NCI-H1105 (cell line): ENCODE results near the gene RGS9.
"Not testable (repeated sequence)": the region's sequence is repeated elsewhere in the genome, so short reads cannot be mapped to it uniquely, and the experiment has no call there.

ENCODE experiments used
- DNase-seq: peaks from one replicate; lab custom pipeline; 2025; lab: John Stamatoyannopoulos, UW

The RGS9 gene

DNA sequence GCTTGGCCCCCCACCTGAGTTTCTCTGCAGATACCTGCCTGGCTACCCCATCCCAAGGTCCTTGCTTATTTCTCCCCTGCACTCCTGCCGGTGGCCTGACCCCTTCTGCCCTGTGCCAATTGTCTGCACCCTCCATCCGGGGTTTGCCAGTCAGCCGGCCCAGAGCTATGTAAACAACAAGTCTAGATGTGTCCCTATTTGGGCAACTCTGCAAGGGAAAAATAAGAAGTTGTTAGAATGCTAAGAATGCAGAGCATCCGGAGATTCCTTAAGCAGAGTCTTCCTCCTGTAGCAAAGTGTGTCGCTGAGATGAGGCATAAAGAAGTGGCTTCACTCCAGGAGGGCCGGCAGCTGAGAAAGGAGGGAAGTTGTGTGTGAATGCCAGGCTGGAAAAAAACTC, 46.6 kb downstream of the RGS9 start:
- no peak for DNase-seq

DNA sequence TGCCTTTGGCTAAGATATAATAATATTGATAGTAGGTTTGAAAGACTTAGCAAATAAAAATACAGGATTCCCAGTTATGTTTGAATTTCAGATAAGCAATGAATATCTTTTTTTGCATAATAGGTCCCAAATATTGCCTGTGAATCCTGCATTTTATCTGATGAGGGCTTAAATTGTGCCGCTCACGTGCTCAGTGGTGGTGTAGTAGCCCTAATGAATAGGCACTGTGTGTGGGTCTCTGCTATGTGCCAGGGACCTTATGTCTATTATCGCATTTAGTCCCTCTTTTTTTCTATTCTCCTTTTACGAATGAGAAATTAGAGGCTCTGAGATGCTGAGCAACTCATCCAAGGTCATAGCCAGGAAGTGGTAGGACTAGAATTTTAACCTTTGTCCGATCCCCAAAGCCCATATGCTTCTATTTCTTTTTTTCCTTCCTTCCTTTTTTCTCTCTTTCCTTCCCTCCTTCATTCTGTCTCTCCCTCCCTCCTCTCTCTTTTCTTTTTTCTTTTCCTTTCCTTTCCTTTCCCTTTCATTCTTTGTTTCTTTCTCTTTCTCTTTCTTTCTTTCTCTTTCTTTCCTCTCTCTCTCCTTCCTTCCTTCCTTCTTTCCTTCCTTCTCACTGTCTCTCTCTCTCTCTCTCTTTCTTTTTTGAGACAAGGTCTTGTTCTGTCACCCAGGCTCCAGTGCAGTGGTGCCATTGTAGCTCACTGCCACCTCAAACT, 47.2 kb downstream of the RGS9 start:
- DNase-seq: no peak

DNA sequence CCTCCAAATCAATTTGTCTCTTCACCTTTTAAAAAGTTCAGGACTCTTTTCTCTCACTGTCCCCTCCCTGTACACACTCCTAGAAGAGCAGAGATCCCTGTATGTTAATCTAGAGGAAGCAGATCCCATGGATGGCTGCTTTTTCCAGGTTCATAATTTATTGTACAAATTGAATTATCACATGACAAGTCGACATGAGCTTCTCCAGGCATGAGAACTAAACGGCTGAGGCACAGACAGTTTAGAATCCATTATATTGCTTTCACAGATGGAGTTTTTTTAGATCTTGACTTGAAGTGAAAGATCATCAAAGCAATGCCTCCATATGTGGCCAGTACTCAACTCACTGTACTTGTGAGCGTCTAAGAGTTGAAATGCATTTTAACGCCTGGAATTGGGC, 47.9 kb downstream of the RGS9 start:
- DNase-seq: no peak

DNA sequence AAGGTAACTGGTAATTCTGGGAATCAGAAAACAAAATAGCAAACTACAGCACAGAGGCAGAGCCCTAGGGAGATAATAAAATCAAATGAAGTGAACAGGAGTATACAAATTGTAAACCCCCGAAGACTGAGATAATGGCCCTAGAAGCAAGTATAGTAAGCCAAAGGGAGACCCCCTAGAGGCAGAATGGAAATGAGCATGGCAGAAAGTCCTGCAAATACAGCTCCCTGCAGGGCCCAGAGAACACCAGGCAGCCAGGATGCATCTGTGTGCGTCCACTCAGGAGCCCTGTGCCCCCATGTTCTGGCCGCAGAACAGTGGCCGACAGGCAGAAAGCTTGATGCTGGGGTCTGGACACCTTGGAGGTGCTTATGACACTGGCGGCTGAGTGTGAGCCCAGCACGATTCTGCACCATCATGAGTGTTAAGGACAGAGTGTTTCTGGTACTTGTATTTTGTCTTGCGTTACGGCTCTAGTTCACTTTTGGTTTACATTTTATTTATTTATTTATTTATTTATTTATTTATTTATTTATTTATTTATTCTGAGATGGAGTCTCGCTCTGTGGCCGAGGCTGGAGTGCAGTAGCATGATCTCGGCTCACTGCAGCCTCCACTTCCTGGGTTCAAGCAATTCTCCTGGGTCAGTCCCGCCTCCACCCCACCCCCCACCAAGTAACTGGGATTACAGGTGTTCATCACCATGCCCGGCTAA, 48.7 kb downstream of the RGS9 start:
- no peak for DNase-seq

DNA sequence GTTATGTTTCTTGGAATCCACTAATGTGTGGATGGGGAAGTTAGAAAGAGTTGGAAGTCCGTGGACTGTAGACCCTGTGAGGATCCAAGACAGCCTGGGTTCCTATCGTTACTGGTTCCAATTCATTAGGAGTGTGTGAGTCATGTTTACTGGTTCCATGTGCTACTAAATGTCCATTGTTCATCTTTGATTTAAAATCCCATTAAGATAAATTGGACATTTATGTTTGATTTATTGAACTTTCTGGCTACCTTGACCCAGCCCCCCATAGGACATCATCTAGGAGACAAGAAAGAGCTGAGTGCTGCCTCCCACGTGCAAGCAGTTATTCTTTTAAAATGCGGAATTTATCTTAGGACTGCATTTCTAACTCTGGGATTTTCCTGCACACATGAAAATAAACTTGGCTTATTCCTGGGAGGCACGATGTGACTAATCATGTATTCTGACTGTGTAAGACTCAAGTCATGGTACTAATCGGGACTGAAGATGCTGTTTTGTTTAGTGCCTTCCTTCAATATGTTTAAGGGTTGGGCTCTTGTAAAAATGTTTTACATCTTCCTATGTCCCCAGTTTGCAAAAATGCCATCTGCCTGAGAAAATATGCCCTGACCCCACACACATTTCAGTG, 53.4 kb downstream of the RGS9 start:
- no peak for DNase-seq

DNA sequence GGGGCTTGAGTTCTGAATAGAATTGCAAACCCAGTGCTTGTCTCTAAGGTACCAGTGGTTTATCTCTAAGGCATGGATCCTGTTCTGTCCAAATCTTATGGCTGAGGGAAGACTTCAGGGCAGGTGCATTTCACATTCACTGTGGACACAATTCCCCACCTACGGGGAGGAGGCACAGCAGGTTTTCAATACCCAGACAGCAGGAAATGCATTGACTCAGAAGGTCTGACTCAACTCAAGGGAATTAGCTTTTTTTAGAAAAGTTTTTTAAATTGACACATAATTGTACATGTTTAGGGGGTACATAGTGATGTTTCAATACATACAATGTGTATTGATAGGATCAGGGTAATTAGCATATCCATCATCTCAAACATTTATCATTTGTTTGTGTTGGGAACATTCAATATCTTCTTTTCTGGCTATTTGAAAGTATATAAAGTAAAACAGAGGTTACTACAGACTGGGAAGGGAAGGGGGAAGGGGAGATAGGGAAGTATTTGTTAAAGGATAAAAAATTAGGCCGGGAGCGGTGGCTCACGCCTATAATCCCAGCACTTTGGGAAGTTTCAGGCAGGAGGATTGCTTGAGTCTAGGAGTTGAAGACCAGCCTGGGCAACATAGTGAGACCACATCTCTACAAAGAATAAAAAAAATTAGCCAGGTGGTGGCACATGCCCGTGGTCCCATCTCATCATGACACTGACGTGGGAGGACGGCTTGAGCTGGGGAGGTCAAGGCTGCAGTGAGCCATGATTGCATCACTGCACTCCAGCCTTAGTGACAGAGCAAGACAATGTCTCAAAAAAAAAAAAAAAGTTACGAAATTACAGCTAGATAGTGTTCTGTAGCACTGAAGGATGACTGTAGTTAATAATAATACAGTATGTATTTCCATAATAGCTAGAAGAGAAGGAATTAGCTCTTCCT, 54.9 kb downstream of the RGS9 start:
- DNase-seq: no peak

DNA sequence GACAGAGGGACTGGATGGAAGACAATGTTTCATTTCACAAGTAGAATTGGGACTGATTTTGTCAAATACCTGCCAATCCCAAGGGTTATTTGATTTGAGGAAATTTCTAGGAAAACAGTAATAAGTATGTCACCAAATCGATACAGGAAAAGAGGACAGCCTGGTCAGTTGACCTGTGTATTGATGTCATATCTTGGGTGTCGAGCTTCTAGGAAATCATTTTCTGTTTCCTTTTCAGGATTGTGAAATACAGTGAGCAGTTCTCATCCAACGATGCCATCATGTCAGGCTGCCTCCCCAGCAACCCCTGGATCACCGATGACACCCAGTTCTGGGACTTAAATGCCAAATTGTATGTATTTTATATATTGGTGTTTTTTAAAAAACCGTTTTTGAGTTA, 56.1 kb downstream of the RGS9 start:
- DNase-seq: no peak

DNA sequence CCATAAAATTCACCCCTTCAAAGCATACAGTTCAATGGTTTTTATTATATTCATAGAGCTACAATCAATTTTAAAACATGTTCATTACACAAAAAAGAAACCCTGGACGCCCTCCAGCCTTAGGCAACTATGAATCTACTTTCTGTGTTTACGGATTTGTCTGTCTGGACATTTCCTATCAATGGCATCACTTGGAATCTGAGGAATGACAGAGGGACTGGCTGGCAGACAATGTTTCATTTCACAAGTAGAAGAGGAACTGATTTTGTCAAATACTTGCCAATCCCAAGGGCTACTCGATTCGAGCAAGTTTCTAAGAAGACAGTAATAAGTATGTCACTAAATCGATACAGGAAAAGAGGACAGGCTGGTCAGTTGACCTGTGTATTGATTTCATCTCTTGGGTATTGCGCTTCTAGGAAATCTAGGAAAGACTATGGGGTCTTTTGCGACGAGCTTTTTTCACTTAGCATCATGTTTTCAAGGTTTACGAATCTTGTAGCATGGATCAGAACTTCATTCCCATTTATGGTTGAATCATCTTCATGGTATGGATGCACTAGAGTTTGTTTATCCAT, 56.6 kb downstream of the RGS9 start:
- DNase-seq: no peak

DNA sequence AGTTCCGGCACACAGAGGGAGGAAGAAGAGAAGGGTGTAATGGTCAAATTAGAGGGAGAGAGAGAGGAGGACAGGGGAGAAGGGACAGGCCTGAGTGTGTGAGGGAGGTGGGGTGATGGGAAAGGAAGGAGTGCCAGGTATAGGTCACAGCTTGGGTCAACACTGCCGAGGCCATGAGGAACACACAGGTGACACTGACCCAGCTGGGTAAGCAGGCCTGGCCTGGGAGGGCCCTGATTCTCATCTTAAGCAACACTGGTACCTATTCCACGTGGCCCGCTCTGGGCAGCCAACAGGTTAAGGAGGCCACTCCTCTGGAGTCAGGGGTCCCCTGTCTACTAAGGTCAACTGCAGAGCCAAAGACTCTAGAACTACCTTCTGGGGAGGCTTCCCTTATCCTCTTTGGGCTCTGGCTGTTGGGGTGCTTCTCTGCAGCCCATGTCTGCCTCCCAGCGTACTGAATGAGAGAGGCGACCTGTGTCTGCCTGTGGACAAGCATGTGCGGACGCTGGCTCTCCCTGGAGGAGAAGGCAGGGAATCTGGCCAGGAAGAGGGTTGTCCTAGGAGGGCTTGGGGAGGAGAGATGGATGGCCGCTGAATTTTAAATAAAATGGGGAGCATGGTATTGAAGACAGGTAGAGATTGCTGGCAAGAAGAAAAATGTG, 57.6 kb downstream of the RGS9 start:
- DNase-seq: no peak

DNA sequence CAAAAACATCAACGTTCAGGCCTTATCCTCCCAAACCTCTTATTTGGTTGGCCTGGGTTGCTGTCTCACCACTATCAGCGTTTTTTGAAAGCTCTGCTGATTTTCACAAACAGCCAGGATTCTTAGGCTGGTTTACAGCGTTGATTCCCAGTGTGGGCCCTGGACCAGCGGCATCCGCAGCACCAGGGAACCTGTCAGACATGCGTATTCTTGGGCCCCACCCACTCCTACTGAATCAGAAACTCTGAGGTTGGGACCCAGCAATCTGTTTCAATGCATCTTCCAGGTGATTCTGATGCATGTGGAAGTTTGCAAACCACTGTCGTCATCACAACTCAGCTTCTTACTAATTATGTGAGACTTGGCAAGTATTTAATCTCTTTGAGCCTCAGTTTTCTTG, 58.5 kb downstream of the RGS9 start:
- no peak for DNase-seq

DNA sequence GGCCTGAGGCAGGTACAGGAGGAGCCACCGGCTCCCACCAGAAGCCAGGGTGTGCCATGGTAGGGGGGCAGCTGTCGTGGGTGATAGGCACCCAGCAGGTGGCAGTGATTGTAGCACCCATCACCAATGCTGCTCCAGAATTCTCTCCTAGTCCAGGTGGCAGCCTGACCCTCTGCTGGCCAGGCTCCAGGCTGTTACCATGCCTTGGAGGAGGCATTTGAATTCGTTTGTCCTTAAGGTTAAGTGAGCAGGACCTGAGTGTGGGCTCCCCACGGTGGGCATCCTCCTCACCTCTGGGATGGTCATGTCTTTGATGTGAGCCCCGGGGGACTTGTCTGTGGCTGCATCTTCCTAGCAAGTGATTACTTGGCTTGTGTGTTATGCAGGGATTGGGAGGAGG, 59.4 kb downstream of the RGS9 start:
- no peak for DNase-seq

DNA sequence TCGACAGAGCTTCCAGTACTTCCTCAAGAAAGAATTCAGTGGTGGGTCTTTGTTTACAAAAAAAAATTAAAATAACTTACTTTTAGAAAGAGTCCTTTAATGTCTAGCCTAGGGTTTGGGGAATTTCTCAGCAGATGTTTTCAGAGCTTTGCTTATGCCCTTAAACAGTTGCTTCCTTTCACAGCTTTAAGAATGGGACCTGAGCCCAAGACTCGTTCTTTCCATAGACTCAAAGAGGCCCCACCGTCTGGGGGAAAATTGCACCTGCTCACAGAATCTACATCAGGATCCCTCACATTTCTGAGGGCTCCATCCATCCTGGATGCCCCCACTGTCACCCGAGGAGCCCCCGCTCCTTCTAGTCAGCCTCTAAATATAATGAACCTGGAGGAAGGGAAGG, 60.0 kb downstream of the RGS9 start:
- DNase-seq: no peak

DNA sequence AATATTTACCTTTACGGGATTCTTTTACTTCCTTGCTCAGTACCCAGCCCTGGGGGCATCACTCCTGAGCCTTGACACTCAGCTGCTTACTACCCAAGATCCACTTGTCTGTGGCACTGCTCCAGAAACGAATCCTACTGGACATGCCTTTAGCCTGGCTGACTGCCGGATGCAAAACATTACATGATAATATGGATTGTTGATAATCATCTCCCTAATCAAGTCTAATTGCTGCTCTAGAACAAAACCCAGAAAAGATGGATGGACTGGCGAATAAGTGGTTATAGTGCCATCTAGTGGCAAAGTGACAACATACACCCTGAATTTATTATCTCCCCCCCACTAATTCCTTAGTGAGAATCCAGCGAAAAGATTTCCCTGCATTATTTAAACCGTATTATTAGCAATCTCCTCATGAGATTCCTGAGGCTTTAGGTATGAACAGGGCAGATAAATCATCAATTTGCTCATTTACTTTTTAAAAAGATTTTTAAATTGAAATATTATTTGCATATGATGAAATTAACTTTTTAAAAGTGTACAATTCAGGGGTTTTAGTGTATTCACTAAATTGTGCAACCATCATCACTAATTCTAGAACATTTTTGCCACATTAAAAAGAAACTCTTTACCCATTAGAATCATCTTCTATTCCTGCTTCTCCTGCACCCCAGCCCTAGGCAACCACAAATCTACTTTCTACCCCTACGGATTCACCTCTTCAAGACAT, 61.6 kb downstream of the RGS9 start:
- peak; percentile 65 for DNase-seq

DNA sequence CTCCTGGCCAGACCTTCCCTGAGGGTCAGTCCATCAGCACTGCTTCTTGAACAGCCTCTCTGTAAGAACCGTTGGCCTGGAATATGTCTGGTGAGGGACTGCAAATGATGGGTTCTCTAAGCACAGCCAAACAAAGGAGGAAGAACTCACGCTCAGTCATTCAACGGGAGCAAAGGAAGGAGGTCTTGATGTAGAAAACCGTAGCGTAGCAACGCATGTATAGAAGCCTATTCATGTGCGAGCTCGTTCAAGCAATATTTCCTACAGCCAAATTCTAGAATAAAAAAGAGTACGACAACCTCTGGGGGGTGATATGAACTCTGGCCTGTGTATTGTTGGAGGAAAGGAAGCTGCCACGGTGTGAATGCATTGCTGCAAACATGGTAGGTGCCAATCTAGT, 64.2 kb downstream of the RGS9 start:
- no peak for DNase-seq

DNA sequence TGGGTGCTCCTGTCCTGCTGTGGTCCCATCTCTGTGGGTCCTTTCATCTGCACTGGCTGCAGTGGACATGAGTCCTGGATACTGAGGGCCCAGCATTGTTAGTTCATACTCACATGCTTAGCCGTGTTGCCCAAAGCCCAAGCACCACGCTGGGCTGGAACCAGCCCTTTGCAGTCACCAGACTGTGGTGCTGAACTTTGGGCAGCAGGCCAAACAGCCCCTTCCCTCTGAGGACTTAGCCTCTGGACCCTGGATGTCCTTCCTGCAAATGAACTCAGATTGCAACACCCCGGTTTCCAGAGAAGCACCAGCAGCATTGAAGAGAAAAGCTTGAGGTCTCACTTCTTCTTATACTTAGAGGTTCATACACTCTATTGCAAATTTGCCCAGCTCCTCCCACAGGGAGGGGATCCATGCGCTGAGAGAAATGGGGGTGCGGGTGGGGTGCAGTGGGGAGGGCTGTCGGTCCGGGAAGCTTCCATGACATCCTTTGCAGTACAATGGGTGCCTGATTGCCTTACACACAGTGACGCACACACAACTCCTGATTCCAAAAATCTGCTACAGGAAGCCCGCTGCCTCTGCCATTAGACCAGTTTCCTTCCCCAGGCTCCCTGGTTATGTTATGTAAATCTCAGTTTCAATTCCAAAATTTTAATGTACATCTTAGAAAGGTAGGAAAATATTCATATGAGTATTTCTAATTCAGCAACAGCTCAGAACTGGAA, 65.8 kb downstream of the RGS9 start:
- no peak for DNase-seq

DNA sequence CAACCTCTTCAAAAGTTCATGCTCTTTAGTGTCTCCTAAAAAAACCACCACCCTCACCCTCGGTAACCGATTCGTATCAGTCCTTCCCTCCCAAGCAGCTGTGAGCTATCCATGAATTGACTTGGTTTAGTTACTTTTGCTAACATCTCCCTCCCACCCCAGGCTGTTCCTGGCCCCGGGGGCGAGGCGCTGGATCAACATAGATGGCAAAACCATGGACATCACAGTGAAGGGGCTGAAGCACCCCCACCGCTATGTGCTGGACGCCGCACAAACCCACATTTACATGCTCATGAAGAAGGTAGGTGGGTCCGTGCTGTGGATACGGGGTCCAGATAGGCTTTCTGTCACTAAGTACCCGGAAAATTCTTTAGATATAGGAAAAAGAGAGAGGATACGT, 66.8 kb downstream of the RGS9 start:
- DNase-seq: no peak

DNA sequence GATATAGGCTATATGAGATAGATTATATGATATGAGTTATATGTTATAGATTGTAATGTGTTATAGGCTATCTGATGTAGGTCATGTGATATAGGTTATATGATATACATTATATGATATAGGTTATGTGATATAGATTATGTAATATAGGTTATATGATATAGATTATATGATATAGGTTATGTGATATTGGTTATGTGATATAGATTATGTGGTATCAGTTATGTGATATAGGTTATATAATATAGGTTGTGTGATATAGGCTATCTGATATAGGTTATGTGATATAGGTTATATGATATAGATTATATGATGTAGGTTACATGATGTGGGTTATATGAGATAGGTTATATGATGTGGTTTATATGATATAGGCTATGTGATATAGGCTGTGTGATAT, 68.5 kb downstream of the RGS9 start:
- no peak for DNase-seq

DNA sequence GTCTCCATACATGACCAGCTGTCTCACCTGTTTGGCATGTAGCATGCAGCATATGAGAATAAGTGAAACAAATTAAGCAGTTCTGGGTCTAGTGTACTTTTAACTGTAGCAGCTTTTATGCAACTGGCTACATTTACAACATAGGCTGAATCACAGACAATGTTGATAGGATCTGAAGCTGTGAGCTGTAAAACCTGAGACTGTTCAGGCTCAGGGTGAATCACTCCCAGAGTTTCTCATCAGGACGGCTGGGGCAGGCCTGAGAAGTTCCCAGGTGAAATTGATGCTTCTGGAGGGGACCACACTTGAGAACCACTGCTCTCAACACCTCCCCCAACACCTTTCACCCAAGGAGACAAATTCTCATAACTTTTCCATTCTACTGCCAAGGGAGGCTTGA, 70.3 kb downstream of the RGS9 start:
- DNase-seq: not testable (repeated sequence)

DNA sequence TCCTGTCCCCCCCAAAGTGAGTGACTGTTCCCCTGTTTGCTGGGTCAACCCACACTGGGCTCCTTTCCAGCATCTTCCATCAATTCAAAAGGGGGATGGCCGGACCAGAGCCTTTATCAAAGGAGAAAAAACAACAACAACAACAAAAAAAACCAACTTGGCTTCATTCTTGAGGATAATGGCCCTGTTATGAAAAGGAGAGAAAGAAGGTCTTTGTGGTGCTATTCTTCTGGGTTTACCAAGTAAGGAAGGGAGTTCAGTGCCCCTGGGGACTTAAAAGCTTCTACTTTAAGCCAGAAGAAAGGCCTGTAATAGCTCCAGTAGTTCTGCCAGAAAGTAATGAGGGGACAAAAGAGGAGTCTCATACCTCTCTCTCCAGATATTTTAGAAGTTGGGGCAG, 71.5 kb downstream of the RGS9 start:
- no peak for DNase-seq

DNA sequence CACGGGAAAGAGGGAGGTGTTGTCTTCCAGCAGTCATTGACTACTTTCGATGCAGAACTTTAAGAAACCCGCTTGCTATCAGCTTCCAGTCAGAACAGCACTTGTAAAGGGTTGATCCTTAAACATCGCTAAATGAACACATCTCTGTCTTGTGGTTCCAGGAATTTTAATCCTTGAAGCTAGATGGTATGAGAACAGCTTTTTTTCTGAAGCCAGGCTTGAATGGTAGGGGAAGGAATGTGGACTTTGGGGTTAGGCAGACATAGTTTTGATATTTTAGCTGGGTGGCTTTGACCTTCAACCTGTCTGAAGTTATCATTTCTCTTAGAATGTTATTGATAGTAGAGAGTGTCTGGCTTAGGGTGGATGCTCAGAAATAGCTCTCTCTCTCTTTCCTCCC, 81.1 kb downstream of the RGS9 start:
- DNase-seq: no peak
